Endothelial cell of umbilical vein (primary cell): Measurements from ENCODE around the gene UBA5.

Source experiments
- CTCF ChIP-seq, 2 donors: IDR thresholded peaks; 1 replicate in 1 of 2; 2 replicates in 1 of 2; pipeline ENCODE4 v1.5.1; 2011; ENCODE audit warnings: low read length in 2 of 2, mild to moderate bottlenecking in 2 of 2, moderate library complexity in 2 of 2, control low read depth in 1 of 2, inconsistent platforms in 1 of 2, low read depth in 1 of 2; ENCODE audit not compliant: insufficient read depth in 1 of 2; ENCODE audit errors: extremely low read depth in 1 of 2
- EZH2 ChIP-seq: IDR thresholded peaks from 2 replicates; pipeline ENCODE4 v1.6.1; 2012; ENCODE audit warnings: borderline replicate concordance, low read depth, mild to moderate bottlenecking, moderate library complexity, low read length, inconsistent platforms; ENCODE audit not compliant: severe bottlenecking
- FOS ChIP-seq: IDR thresholded peaks from 2 replicates; pipeline ENCODE4 v1.6.1; 2011; ENCODE audit warnings: mild to moderate bottlenecking, low read length, moderate library complexity, borderline replicate concordance; ENCODE audit not compliant: insufficient read depth
- GATA2 ChIP-seq: IDR thresholded peaks from 2 replicates; pipeline ENCODE4 v1.7.0; 2011; ENCODE audit warnings: low read depth, mild to moderate bottlenecking, moderate library complexity, mixed read lengths, low read length; ENCODE audit not compliant: insufficient read length, insufficient read depth
- MAX ChIP-seq: IDR thresholded peaks from 2 replicates; pipeline ENCODE4 v1.6.1; 2011; ENCODE audit not compliant: insufficient read depth, insufficient read length
- MYC ChIP-seq: IDR thresholded peaks from one replicate; pipeline ENCODE4 v1.6.1; 2011; ENCODE audit warnings: mild to moderate bottlenecking, low read depth, low read length
- POLR2A ChIP-seq: IDR thresholded peaks from 2 replicates; pipeline ENCODE4 v1.6.1; 2012; ENCODE audit warnings: low read depth, mild to moderate bottlenecking, control low read depth, low read length
- POLR2AphosphoS5 ChIP-seq: IDR thresholded peaks from 2 replicates; pipeline ENCODE4 v1.6.1; 2012; ENCODE audit warnings: low read depth, mild to moderate bottlenecking, control low read depth, low read length, moderate library complexity; ENCODE audit not compliant: insufficient read depth

- no peak for TF ChIP-seq CTCF (IDR thresholded peaks at IDR 0.05; ENCODE audit: extremely low read depth in 1 of 2, insufficient read depth in 1 of 2, low read depth in 1 of 2, low read length in 2 of 2)
- TF ChIP-seq POLR2A = no peak
- no peak for TF ChIP-seq MAX
- TF ChIP-seq EZH2 = no peak
- no peak for TF ChIP-seq POLR2AphosphoS5
- no peak for TF ChIP-seq GATA2
- no peak for TF ChIP-seq FOS
- no peak for TF ChIP-seq MYC
Observed at GRCh38 chr3:132643366-132643765, 16.8 kb upstream of the UBA5 start.
